DOHH2 (cell line): ENCODE measurements around the gene MUC7.

Source experiments
- H3F3A ChIP-seq: fragments of 200-600 bp; sonication (generic), shearing (Covaris generic); 2 replicates; pipeline ENCODE4 v1.6.0; 2016; ENCODE audit warnings: antibody characterized with exemption, mild to moderate bottlenecking; ENCODE audit not compliant: control insufficient read depth, insufficient read depth
- H3K27ac ChIP-seq: fragments of 200-600 bp; sonication (generic); 2 replicates; pipeline ENCODE4 v1.5.1; 2014; ENCODE audit warnings: low read depth, mild to moderate bottlenecking, low read length, moderate library complexity
- H3K27me3 ChIP-seq: fragments of 200-600 bp; sonication (generic); 2 replicates; pipeline ENCODE4 v1.6.1; 2014; ENCODE audit warnings: mild to moderate bottlenecking, low read length, mixed read lengths; ENCODE audit not compliant: control insufficient read depth
- H3K36me3 ChIP-seq: fragments of 200-600 bp; sonication (generic); 2 replicates; pipeline ENCODE4 v1.6.1; 2014; ENCODE audit warnings: mild to moderate bottlenecking, low read length, moderate library complexity, mixed read lengths; ENCODE audit not compliant: control insufficient read depth
- H3K4me1 ChIP-seq: fragments of 200-600 bp; sonication (generic); 2 replicates; pipeline ENCODE4 v1.6.1; 2014; ENCODE audit warnings: mild to moderate bottlenecking, low read length, mixed read lengths; ENCODE audit not compliant: control insufficient read depth
- H3K4me2 ChIP-seq: fragments of 200-600 bp; sonication (generic); 2 replicates; pipeline ENCODE4 v1.6.0; 2014; ENCODE audit warnings: mild to moderate bottlenecking, low read length, moderate library complexity
- H3K4me3 ChIP-seq: fragments of 200-600 bp; sonication (generic); 2 replicates; pipeline ENCODE4 v1.5.1; 2014; ENCODE audit warnings: mild to moderate bottlenecking, low read length, mixed read lengths
- H3K79me2 ChIP-seq: fragments of 200-600 bp; sonication (generic); 2 replicates; pipeline ENCODE4 v1.6.1; 2014; ENCODE audit warnings: mild to moderate bottlenecking, low read length, mixed read lengths; ENCODE audit not compliant: control insufficient read depth
- H3K9me2 ChIP-seq: fragments of 200-600 bp; sonication (generic); replicated peaks from 2 replicates; pipeline ENCODE4 v1.6.1; 2014; ENCODE audit warnings: mild to moderate bottlenecking, low read length, mixed read lengths; ENCODE audit not compliant: control insufficient read depth
- H3K9me3 ChIP-seq: fragments of 200-600 bp; sonication (generic); 2 replicates; pipeline ENCODE4 v1.6.1; 2014; ENCODE audit warnings: antibody characterized with exemption, low read length, mixed read lengths; ENCODE audit not compliant: control insufficient read depth, insufficient read depth
- H4K20me1 ChIP-seq: fragments of 200-600 bp; sonication (generic); 2 replicates; pipeline ENCODE4 v1.6.0; 2014; ENCODE audit warnings: low read depth, mild to moderate bottlenecking, antibody characterized with exemption, low read length, moderate library complexity; ENCODE audit not compliant: control insufficient read depth, insufficient read depth
- CTCF ChIP-seq: fragments of 200-600 bp; sonication (generic); IDR thresholded peaks from one replicate; pipeline ENCODE4 v1.5.1; 2014; ENCODE audit warnings: antibody characterized with exemption, mild to moderate bottlenecking, low read depth, low read length; ENCODE audit not compliant: poor library complexity, severe bottlenecking
- EZH2phosphoT487 ChIP-seq: fragments of 200-600 bp; sonication (generic); IDR thresholded peaks from 2 replicates; pipeline ENCODE4 v1.6.1; 2017; ENCODE audit warnings: borderline replicate concordance, mild to moderate bottlenecking, antibody characterized with exemption, low read length, moderate library complexity, mixed read lengths

Gene MUC7

GRCh38 chr4:70522626-70523025 is 50.6 kb downstream of the MUC7 start:
- no peak overlapping the region for H3K4me2 ChIP-seq

GRCh38 chr4:70530997-70531396 is 59.0 kb downstream of the MUC7 start:
- TF ChIP-seq CTCF (no peak), EZH2phosphoT487 (no peak)
- no peaks in the 10 kb centered on the region for H3K9me3 ChIP-seq
- no peaks in the 10 kb centered on the region for H3K9me2 ChIP-seq

More at GRCh38 chr4:70522626-70523025, 50.6 kb downstream of the MUC7 start:
- H3K27ac ChIP-seq: no peak overlapping the region
- H3K36me3 ChIP-seq: no peaks in the 10 kb centered on the region
- H3K9me2 ChIP-seq: no peaks in the 10 kb centered on the region
- no peaks in the 10 kb centered on the region for H3K27me3 ChIP-seq
- no peak overlapping the region for H3K4me3 ChIP-seq
- no peaks in the 10 kb centered on the region for H3F3A ChIP-seq
- no peaks in the 10 kb centered on the region for H3K4me1 ChIP-seq
- H3K79me2 ChIP-seq: no peaks in the 10 kb centered on the region
- no peaks in the 10 kb centered on the region for H4K20me1 ChIP-seq
- no peak for TF ChIP-seq CTCF
- TF ChIP-seq EZH2phosphoT487: no peak
- no peaks in the 10 kb centered on the region for H3K9me3 ChIP-seq

GRCh38 chr4:70531981-70532380 is 60.0 kb downstream of the MUC7 start:
- Histone ChIP-seq H3K4me3 (no peak overlapping the region), H3K9me3 (no peaks in the 10 kb centered on the region), H3K27ac (no peak overlapping the region), H4K20me1 (no peaks in the 10 kb centered on the region), H3K4me2 (no peak overlapping the region), H3K4me1 (no peaks in the 10 kb centered on the region), H3K9me2 (no peaks in the 10 kb centered on the region), H3K79me2 (no peaks in the 10 kb centered on the region), H3K36me3 (no peaks in the 10 kb centered on the region), H3K27me3 (no peaks in the 10 kb centered on the region), H3F3A (no peaks in the 10 kb centered on the region)
- TF ChIP-seq CTCF (peak; percentile 44), EZH2phosphoT487 (no peak)

More at GRCh38 chr4:70530997-70531396, 59.0 kb downstream of the MUC7 start:
- Histone ChIP-seq H3K4me2 (no peak overlapping the region), H3K36me3 (no peaks in the 10 kb centered on the region), H3K79me2 (no peaks in the 10 kb centered on the region), H3K27ac (no peak overlapping the region), H3K4me3 (no peak overlapping the region), H3K4me1 (no peaks in the 10 kb centered on the region), H3K27me3 (no peaks in the 10 kb centered on the region), H4K20me1 (no peaks in the 10 kb centered on the region), H3F3A (no peaks in the 10 kb centered on the region)
